Gastroesophageal sphincter (tissue), 3 donors: ENCODE data around the gene ABCC1.

Experiments used
- POLR2A ChIP-seq, 2 donors: fragments of 450-650 bp; IDR thresholded peaks; one replicate each; pipeline ENCODE4 v1.6.1; 2017; ENCODE audit warnings: antibody characterized with exemption in 2 of 2, mild to moderate bottlenecking in 2 of 2, moderate library complexity in 1 of 2
- POLR2AphosphoS5 ChIP-seq: sonication (generic); formaldehyde crosslinking; IDR thresholded peaks from one replicate; pipeline ENCODE4 v1.6.1; 2017; ENCODE audit warnings: antibody characterized with exemption
- TF ChIP-seq, protein P1 (sequence below), 4 experiments: fragments of 200-600 bp in 2 of 4; fragments of 450-650 bp in 2 of 4; sonication (generic) in 1 of 4; IDR thresholded peaks; one replicate each; pipeline ENCODE4 v1.5.1; 2017 to 2019; ENCODE audit warnings: antibody characterized with exemption in 4 of 4, mild to moderate bottlenecking in 2 of 4, moderate library complexity in 2 of 4

DNA sequence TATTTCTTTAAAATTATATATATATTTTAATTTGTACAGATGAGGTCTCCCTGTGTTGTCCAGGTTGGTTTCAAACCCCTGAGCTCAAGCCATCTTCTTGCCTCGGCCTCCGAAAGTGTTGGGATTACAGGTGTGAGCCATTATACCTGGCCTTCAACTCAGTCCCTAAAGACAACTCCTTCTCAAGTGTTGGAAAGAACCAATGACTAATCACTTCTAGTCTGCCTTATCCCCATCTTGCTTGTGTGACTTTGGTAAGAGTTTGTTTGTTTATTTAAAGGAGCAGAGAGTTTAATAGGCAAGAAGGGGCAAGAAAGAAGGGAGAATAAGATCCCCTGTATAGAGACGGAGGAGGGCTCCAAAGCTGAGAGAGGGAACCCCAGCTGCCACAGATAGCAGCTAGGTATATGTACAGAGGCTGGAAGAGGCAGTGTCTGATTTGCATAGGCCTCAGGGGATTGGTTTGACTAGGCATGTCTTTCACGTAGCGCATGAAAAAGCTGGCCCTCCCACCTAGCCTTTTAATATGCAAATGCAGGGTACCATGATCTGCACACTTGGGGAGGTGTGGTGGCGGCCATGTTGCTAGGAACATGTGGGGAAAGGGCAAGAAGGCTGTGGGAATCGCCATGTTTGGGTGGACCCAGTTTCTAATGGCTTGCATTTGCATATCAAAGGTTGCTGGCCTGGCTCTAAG lies 21.5 kb downstream of the ABCC1 start:
- TF ChIP-seq POLR2A (IDR thresholded peaks at IDR 0.05) (no peak), POLR2AphosphoS5 (no peak)
- TF ChIP-seq, protein P1, sequence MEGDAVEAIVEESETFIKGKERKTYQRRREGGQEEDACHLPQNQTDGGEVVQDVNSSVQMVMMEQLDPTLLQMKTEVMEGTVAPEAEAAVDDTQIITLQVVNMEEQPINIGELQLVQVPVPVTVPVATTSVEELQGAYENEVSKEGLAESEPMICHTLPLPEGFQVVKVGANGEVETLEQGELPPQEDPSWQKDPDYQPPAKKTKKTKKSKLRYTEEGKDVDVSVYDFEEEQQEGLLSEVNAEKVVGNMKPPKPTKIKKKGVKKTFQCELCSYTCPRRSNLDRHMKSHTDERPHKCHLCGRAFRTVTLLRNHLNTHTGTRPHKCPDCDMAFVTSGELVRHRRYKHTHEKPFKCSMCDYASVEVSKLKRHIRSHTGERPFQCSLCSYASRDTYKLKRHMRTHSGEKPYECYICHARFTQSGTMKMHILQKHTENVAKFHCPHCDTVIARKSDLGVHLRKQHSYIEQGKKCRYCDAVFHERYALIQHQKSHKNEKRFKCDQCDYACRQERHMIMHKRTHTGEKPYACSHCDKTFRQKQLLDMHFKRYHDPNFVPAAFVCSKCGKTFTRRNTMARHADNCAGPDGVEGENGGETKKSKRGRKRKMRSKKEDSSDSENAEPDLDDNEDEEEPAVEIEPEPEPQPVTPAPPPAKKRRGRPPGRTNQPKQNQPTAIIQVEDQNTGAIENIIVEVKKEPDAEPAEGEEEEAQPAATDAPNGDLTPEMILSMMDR (IDR thresholded peaks at IDR 0.05): no peak
